RCC 7860 (cell line): ENCODE data around the gene SIK3.
A peak's percentile ranks its signal among the peaks of the same experiment; 100 is the strongest.
"Not testable (repeated sequence)": the region's sequence is repeated elsewhere in the genome, so short reads cannot be mapped to it uniquely, and the experiment has no call there.

Experiments used
- DNase-seq: peaks from one replicate; pipeline ENCODE4 v3.0.0-alpha.2; 2015; ENCODE audit warnings: low spot score
- FAIRE-seq: peaks from 2 replicates; lab custom pipeline; 2012; peaks lifted over from hg19 to GRCh38; lab: Jason Lieb, UNC

Gene SIK3

GRCh38 chr11:117050121-117050520 lies 48.1 kb downstream of the SIK3 start:
- not testable (repeated sequence) for DNase-seq, FAIRE-seq

GRCh38 chr11:117046627-117047026 lies 51.6 kb downstream of the SIK3 start:
- DNase-seq, FAIRE-seq: not testable (repeated sequence)

GRCh38 chr11:117045956-117046355 lies 52.3 kb downstream of the SIK3 start:
- DNase-seq: no peak
- FAIRE-seq: no peak

- DNase-seq: peak; percentile 37
- peak; percentile 83 for FAIRE-seq
Observed at GRCh38 chr11:117045196-117045595, 53.0 kb downstream of the SIK3 start.

GRCh38 chr11:117044287-117045035 lies 53.8 kb downstream of the SIK3 start:
- FAIRE-seq: no peak
- DNase-seq: no peak

GRCh38 chr11:117042689-117043088 lies 55.5 kb downstream of the SIK3 start:
- DNase-seq: no peak
- no peak for FAIRE-seq

GRCh38 chr11:117039900-117040299 lies 58.3 kb downstream of the SIK3 start:
- no peak for FAIRE-seq
- DNase-seq: no peak

- FAIRE-seq: no peak
Observed at GRCh38 chr11:117039270-117039669, 59.0 kb downstream of the SIK3 start.

GRCh38 chr11:117037975-117038350 lies 60.3 kb downstream of the SIK3 start:
- FAIRE-seq (no peak), DNase-seq (no peak)

More at GRCh38 chr11:117039270-117039669, 59.0 kb downstream of the SIK3 start:
- no peak for DNase-seq

- no peak for DNase-seq
- FAIRE-seq: no peak
Observed at GRCh38 chr11:117037279-117037974, 60.8 kb downstream of the SIK3 start.

GRCh38 chr11:117034901-117035300 lies 63.3 kb downstream of the SIK3 start:
- DNase-seq (no peak), FAIRE-seq (no peak)

GRCh38 chr11:117026593-117027330 lies 71.5 kb downstream of the SIK3 start:
- DNase-seq: peak; percentile 41
- FAIRE-seq: peak; percentile 75

GRCh38 chr11:117023707-117024106 lies 74.5 kb downstream of the SIK3 start:
- not testable (repeated sequence) for DNase-seq, FAIRE-seq

GRCh38 chr11:117023178-117023577 lies 75.0 kb downstream of the SIK3 start:
- DNase-seq (no peak), FAIRE-seq (no peak)

GRCh38 chr11:117022526-117022925 lies 75.7 kb downstream of the SIK3 start:
- DNase-seq: no peak
- no peak for FAIRE-seq

- DNase-seq (no peak), FAIRE-seq (no peak)
Observed at GRCh38 chr11:117020869-117021564, 77.2 kb downstream of the SIK3 start.

GRCh38 chr11:117020287-117020686 lies 77.9 kb downstream of the SIK3 start:
- DNase-seq (no peak), FAIRE-seq (no peak)

GRCh38 chr11:117019871-117020270 lies 78.4 kb downstream of the SIK3 start:
- no peak for FAIRE-seq
- no peak for DNase-seq

GRCh38 chr11:117017456-117017855 lies 80.8 kb downstream of the SIK3 start:
- no peak for DNase-seq
- no peak for FAIRE-seq

- FAIRE-seq: no peak
- no peak for DNase-seq
Observed at GRCh38 chr11:117016747-117017146, 81.5 kb downstream of the SIK3 start.

GRCh38 chr11:117016246-117016645 lies 82.0 kb downstream of the SIK3 start:
- DNase-seq: no peak
- no peak for FAIRE-seq
